HG02642 (cell line): ENCODE data around the gene LILRB3.
"Not testable (repeated sequence)": the region's sequence is repeated elsewhere in the genome, so short reads cannot be mapped to it uniquely, and the experiment has no call there.

Experiments used
- ATAC-seq: cut with Tn5 transposase; IDR thresholded peaks from one replicate; pipeline ENCODE4 v1.9.1; 2021; ENCODE audit warnings: mild to moderate bottlenecking; ENCODE audit not compliant: unreplicated experiment, poor library complexity

The LILRB3 gene

GRCh38 chr19:54191811-54192453, 30.9 kb downstream of the LILRB3 start:
- ATAC-seq: no peak

DNA sequence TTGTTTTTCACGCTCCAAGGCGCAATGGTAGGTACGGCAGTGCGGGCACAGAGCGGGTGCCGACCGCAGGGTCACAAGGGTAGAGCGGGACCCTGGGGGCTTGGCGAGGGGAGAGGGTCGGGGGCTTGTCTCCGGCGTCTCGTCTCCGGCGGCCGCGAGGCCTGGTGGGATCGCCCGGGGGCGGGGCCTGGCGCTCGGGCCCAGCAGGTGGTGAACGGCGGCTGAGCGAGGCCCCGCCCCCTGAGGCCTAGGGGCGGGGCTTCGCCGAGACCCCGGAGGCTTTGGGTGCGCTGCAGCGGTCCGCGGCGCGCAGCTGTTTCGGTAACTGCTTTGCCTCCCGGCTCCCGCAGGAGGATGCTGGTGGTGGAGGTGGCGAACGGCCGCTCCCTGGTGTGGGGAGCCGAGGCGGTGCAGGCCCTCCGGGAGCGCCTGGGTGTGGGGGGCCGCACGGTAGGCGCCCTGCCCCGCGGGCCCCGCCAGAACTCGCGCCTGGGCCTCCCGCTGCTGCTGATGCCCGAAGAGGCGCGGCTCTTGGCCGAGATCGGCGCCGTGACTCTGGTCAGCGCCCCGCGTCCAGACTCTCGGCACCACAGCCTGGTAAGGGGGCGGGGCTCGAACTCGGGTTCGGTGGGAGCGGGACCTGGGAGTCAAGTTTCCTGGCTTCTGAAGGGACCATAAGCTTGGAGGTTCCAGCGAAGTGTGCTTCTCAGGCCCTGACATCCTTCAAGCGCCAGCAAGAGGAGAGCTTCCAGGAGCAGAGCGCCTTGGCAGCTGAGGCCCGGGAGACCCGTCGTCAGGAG, 31.6 kb downstream of the LILRB3 start, which contains the start of gene TSEN34:
TSEN34 (plus strand) TSS at position 298 of the 800 bp plus-strand sequence; CDS start at position 355, 57 bp downstream.
- ATAC-seq: peak; percentile 35

DNA sequence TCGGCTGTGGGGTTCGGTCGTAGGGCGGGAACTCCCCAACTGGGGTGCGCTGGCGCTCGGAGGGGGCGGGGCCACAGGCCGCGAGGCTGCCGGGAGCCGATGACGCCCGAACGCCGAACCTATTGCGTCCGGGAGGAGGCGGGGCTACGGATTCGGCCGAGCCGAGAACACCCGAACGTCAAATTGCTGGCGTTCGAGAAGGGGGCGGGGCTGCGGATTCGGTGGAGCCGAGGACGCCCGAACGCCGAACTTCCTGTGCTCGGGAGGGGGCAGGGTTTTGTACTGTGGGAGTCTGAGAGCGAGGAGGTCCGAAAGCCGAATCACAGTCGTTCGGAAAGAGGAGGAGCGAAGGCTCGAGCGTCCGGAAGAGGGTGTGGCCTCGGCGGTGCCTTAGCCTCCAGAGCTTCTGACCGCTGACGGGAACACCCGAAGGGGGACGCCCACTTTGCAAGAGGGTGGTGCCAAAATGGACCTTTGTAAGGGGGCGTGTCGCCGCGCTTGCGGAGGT, 32.2 kb downstream of the LILRB3 start:
- ATAC-seq: peak; percentile 46

GRCh38 chr19:54189735-54190502, 32.9 kb downstream of the LILRB3 start:
- peak; percentile 53 for ATAC-seq

DNA sequence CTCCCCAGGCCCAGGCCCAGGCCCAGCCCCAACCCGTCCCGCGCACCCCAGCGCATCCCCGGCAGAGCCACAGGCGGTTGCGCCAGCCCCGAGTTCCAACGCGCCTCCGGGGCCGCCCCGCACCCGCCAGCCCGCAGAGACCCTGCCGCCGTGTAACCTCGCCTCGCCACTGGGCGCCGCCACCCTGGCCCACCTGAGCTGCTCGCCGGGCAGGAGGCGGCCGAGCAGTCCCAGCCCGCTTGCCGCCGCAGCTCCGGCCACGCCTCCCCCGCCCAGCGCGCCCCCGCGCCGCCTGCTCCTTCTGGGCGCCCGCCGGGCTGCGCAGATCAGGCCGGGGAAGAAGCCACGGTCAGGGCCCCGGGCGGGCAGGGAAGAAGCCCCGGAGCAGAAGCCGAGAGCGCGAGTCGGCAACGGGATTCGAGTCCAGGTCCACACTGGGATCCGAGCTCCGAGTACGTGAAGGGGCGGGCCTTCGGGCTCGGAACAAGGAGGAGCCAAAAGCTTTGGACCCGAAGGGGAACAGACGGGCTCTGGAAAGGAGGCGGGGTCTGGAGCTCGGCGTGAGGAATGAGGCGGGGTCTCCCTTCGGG, 33.6 kb downstream of the LILRB3 start, which contains the start of gene MBOAT7:
MBOAT7 (minus strand) TSS at position 436 of the 590 bp plus-strand sequence. CDS start 1,072 bp downstream, outside the sequence.
- ATAC-seq: peak; percentile 16

DNA sequence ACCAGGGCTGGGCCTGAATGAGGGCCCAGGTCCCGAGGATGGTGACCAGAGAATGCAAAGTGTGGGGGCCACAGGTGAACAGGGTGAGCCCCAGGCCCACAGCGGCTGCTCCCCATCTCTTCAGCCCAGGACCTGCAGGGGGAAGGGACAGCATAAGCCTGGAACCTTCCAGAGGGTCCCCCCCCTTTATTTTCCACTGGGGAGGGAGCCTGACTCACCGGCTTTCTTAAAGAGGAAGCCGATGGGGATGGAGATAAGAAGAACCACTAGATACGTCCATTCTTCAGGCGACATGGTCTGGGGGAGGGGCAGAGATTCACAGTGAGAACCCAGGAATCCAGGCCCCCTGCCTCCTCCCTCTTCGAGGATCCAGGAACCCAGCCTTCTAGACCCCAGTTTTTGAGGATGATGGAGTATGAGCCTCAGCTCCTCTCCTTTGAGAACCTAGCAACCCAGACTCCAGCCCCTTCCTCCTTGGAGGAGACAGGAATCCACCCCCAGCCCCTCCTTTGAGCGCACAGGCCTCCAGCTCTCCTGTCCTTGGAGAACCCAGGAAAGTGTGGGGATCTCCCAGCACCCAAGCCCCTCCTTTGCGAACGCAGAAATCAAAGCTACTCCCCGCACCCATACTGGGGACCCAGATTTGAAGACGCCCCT, 34.5 kb downstream of the LILRB3 start:
- no peak for ATAC-seq

GRCh38 chr19:54186934-54187381, 35.8 kb downstream of the LILRB3 start:
- no peak for ATAC-seq

DNA sequence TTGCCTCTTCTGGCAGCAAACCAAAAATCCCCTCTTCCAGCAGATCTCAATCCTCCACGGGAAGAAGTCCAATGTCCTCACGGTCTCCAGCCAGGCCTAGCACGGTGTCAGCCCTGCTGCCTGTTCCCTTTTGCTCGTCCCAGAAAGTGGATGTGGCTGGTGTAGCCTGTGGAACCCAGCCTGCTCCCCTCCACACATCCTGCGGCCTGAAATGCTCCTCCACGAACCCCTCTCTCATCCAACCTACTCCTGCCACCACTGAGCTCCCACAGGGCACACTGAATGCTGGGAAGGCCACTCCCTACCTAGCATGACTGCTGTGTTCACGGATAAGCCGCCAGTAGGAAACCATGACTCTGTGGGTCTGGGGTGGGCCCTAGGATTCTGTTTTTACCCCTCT, 36.5 kb downstream of the LILRB3 start:
- ATAC-seq: no peak

- ATAC-seq: no peak
These were observed 39.4 kb downstream of the LILRB3 start for GRCh38 chr19:54183431-54183830.

DNA sequence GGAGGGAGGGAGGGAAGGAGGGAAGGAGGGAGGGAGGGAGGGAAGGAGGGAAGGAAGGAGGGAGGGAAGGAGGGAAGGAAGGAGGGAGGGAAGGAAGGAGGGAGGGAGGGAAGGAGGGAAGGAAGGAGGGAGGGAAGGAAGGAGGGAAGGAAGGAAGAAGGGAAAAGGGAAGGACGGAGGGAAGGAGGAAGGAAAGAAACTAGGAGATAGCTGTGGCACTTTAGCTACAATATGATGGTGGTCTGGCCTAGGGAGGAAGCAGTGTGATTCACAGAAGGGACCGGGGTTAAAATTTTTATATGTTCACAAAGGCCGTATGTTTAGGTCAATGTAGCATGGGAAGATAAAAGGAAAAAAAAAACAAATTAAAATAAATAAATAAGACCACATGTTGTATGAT, 40.9 kb downstream of the LILRB3 start:
- ATAC-seq: not testable (repeated sequence)

DNA sequence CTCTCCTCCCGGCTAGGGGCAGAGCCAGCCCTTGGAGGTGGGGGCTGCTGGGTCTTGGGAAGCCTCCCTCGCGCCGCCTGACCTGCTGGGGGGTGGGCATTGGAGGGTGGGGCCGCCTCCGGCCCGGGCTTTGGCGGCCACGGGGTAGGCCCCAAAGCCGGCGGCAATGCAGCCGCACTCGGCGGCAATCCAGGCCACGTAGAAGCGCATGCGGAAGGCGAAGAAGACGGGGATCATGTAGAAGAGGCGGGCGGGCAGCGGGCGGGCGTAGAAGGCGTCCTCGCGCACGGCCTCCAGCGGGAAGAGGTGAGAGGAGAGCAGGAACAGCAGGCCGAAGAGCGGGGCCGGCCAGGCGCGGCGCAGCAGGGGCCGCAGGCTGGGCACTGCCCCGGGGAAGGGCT, 42.1 kb downstream of the LILRB3 start:
- ATAC-seq: no peak

- no peak for ATAC-seq
These were observed 42.8 kb downstream of the LILRB3 start for GRCh38 chr19:54179921-54180461.

DNA sequence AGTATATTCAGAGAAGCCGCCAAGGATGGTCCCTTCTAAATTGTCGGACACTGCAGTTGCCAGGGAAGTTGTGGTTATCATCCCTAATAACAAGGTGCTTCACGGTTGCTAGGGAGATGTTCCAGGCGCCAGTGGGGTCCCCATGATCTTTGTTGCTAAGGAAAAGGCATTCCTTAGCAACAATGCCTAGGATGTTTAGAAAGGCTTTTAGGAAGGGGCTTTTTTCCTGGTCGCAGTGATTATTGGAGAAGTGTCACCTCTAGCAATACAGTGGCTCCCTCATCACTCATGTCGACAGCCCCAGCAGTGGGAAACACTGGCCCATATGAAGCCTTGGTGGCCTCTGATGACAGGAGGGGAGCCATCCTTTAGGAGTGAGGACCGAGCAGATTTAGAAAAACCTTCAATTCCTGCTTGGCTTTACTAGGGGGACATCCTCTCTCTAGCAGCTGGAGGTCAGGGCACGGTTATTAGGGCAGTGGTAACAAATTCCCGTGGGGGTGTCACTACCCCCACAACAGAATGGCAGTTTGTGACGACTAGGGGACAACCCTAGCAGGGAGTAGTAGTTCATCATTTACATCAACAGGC, 43.5 kb downstream of the LILRB3 start:
- no peak for ATAC-seq

- no peak for ATAC-seq
These were observed 44.1 kb downstream of the LILRB3 start for GRCh38 chr19:54178581-54179261.

DNA sequence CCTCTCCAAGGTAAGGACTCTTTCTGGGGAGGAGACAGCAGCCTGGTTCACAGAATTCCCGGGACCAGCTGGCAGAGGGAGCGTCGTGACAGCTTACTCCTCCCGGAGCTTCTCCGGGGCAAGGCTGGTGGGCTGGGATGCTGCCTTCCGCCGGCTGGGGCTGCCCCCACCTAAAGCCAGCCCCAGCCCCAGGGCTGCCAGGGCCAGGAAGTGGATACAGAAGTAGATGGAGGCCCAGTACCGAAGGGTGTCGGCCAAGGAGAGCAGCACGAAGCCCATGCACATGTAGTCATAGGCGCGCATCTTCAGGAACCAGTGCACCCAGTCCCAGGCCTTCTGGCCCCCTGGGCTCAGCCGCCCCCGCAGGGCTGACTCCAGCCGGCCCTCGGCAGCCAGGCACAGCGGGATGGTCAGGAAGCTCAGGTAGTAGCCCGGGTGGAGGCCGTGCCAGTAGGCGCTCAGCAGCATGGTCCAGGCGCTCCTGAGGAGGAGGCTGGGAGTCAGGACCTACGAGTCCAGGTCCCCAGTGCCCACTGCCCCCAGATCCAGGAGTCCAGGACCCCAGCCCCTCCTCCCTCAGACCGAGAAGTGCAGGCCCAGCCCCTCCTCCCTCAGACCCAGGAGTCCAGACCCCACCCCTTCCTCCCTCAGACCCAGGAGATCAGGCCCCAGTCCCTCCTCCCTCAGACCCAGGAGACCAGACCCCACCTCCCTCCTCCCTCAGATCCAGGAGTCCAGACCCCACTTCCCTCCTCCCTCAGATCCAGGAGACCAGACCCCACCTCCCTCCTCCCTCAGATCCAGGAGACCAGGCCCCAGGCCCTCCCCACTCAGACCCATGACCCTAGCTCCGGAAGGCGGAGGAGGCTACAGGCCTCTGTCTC, 48.6 kb downstream of the LILRB3 start:
- ATAC-seq: no peak

DNA sequence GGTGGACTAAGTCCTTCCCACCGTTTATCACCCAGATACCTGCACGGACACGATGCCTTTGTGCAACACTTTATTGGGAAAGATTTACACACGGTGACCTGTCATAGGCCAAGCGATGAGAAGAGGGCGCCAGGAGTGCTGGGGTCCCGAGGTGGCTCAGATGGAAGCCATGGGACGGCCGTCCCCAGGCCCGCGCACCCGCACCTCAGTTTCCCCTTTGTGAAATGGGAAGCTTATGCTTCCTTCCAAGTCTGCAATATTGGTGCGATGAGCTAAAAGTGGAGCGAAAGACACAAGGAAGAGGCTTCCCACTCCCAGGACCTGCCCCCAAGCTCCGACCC, 49.5 kb downstream of the LILRB3 start:
- ATAC-seq: no peak

DNA sequence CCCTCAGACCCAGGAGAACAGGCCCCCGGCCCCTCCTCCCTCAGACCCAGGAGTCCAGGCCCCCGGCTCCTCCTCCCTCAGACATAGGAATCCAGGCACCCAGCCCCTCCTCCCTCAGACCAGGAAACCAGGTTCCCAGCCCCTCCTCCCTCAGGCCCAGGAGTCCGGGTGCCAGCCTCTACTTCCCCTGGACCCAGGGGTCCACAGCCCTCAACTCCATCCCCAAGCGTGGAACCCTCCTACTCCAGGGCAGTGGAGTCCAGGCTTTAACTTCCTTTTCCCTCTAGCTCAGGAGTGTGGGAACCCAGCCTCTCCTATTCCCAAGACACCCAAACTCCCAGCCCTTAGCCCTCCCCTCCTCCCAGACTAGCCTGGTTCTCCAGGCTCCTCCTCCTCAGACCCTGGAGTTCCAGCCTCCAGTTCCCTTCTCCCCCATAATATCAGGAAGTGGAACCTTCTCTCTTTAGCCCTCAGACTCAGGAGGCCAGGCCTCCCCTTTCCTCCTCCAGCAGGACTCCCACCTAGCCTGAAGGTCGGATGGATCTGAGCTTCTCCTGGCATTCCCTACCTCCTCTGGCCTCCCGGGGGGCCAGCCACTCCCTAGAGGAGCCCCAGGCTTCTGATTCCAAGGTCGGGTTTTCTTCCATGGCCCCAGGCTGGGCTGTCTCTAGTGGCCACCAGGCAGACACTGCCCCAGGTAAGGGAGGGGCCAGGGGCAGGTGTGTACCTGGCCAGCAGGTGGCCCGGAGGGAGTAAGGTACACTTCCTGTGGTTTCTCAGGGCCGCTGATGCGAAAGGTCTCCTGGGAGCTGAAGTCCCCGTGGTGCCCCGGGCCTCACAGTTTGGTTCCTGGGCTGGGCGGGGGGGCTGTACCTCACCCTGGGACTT, 50.1 kb downstream of the LILRB3 start, which contains the start of gene TMC4:
TMC4 (minus strand) TSS at position 690 of the 888 bp plus-strand sequence; CDS start at position 647, 43 bp downstream.
- ATAC-seq: no peak
